Measurements from ENCODE around the gene SYNE1. TPM values are rescaled to one million over a fixed set of nuclear protein-coding genes. Genes with fewer than 3 reads are reported as not detected.
A peak's percentile ranks its signal among the peaks of the same experiment; 100 is the strongest.

The SYNE1 gene
- total RNA-seq, 6 donors from 2014 or later: 160 to 859 (median 490) TPM

GRCh38 chr6:152122434-152122833 lies 514.7 kb downstream of the SYNE1 start:
- ATAC-seq (ENCODE audit: low FRiP score in 2 of 2): no peak
- H3K4me3 ChIP-seq: no peak overlapping the region
- DNase-seq: peak in 1 of 2 donors; percentile 60
- H3K36me3 ChIP-seq: peaks cover 19 to 60% (median 37%) of the 10 kb centered on the region in 4 donors
- H3K27me3 ChIP-seq: no peaks in the 10 kb centered on the region
- no peak overlapping the region for H3K27ac ChIP-seq
- H3K9me3 ChIP-seq: no peaks in the 10 kb centered on the region
- peaks cover 0 to 5% (median 0%) of the 10 kb centered on the region in 4 donors for H3K4me1 ChIP-seq
- WGBS, 2 donors: 91 to 96% methylated on average over 12 of the region's 12 CpGs
- TF ChIP-seq POLR2A (IDR thresholded peaks at IDR 0.05) (no peak), POLR2AphosphoS5 (IDR thresholded peaks at IDR 0.05) (no peak), EP300 (IDR thresholded peaks at IDR 0.05) (no peak), CTCF (IDR thresholded peaks at IDR 0.05) (no peak)

GRCh38 chr6:152121910-152122309 lies 515.3 kb downstream of the SYNE1 start:
- 75 to 85% methylated on average over 3 of the region's 3 CpGs for WGBS, 2 donors
- DNase-seq: no peak
- Histone ChIP-seq H3K36me3 (peaks cover 19 to 58% (median 35%) of the 10 kb centered on the region in 4 donors), H3K27me3 (no peaks in the 10 kb centered on the region), H3K9me3 (no peaks in the 10 kb centered on the region), H3K27ac (no peak overlapping the region), H3K4me3 (no peak overlapping the region), H3K4me1 (peaks cover 0 to 5% (median 0%) of the 10 kb centered on the region in 4 donors)
- no peak for ATAC-seq (ENCODE audit: low FRiP score in 2 of 2)
- TF ChIP-seq EP300 (IDR thresholded peaks at IDR 0.05) (no peak), POLR2A (IDR thresholded peaks at IDR 0.05) (no peak), POLR2AphosphoS5 (IDR thresholded peaks at IDR 0.05) (no peak), CTCF (IDR thresholded peaks at IDR 0.05) (no peak)

- 85 to 87% methylated on average over 7 of the region's 7 CpGs for WGBS, 2 donors
- Histone ChIP-seq H3K9me3 (no peaks in the 10 kb centered on the region), H3K4me3 (no peak overlapping the region), H3K4me1 (peaks cover 0 to 5% (median 0%) of the 10 kb centered on the region in 4 donors), H3K27me3 (no peaks in the 10 kb centered on the region), H3K36me3 (peaks cover 19 to 47% (median 35%) of the 10 kb centered on the region in 4 donors), H3K27ac (no peak overlapping the region)
- TF ChIP-seq EP300 (IDR thresholded peaks at IDR 0.05) (no peak), CTCF (IDR thresholded peaks at IDR 0.05) (no peak), POLR2AphosphoS5 (IDR thresholded peaks at IDR 0.05) (no peak)
- DNase-seq (no peak), ATAC-seq (ENCODE audit: low FRiP score in 2 of 2) (no peak)
Measured at GRCh38 chr6:152119831-152120230, 517.3 kb downstream of the SYNE1 start.

- no peak overlapping the region for H3K27ac ChIP-seq
- 90 to 92% methylated on average over 5 of the region's 5 CpGs for WGBS, 2 donors
- no peak for TF ChIP-seq POLR2A (IDR thresholded peaks at IDR 0.05)
- TF ChIP-seq CTCF (IDR thresholded peaks at IDR 0.05): no peak
- no peak for TF ChIP-seq EP300 (IDR thresholded peaks at IDR 0.05)
- TF ChIP-seq POLR2AphosphoS5 (IDR thresholded peaks at IDR 0.05): no peak
- DNase-seq (no peak), ATAC-seq (ENCODE audit: low FRiP score in 2 of 2) (no peak)
- no peak overlapping the region for H3K4me3 ChIP-seq
- H3K27me3 ChIP-seq: no peaks in the 10 kb centered on the region
- H3K4me1 ChIP-seq: peaks cover 0 to 5% (median 0%) of the 10 kb centered on the region in 4 donors
- H3K36me3 ChIP-seq: peaks cover 18 to 44% (median 33%) of the 10 kb centered on the region in 4 donors
- H3K9me3 ChIP-seq: no peaks in the 10 kb centered on the region
Measured at GRCh38 chr6:152118678-152119077, 518.5 kb downstream of the SYNE1 start.

GRCh38 chr6:152118224-152118623 lies 518.9 kb downstream of the SYNE1 start:
- Histone ChIP-seq H3K27ac (no peak overlapping the region), H3K27me3 (no peaks in the 10 kb centered on the region), H3K36me3 (peaks cover 15 to 39% (median 33%) of the 10 kb centered on the region in 4 donors), H3K9me3 (no peaks in the 10 kb centered on the region), H3K4me1 (peaks cover 0 to 5% (median 0%) of the 10 kb centered on the region in 4 donors), H3K4me3 (no peak overlapping the region)
- WGBS, 2 donors: 90 to 98% methylated on average over 3 of the region's 3 CpGs
- DNase-seq (no peak), ATAC-seq (ENCODE audit: low FRiP score in 2 of 2) (no peak)
- TF ChIP-seq CTCF (IDR thresholded peaks at IDR 0.05) (no peak), POLR2AphosphoS5 (IDR thresholded peaks at IDR 0.05) (no peak), EP300 (IDR thresholded peaks at IDR 0.05) (no peak), POLR2A (IDR thresholded peaks at IDR 0.05) (no peak)

Measured in upper lobe of left lung (tissue), 6 donors.